Parathyroid adenoma (tissue), 2 donors: ENCODE measurements around the gene PRORP.

Experiments used
- H2AFZ ChIP-seq: fragments of 300-600 bp; sonication (generic); one replicate; pipeline ENCODE4 v1.7.0; 2017; ENCODE audit warnings: antibody characterized with exemption, mild to moderate bottlenecking
- H3K27ac ChIP-seq: fragments of 300-600 bp; sonication (generic); one replicate; pipeline ENCODE4 v1.7.0; 2017
- H3K27me3 ChIP-seq: fragments of 300-600 bp; sonication (generic); one replicate; pipeline ENCODE4 v1.7.0; 2017; ENCODE audit warnings: low read length; ENCODE audit not compliant: control insufficient read depth, insufficient read depth
- H3K36me3 ChIP-seq: fragments of 300-600 bp; sonication (generic); one replicate; pipeline ENCODE4 v1.7.0; 2017; ENCODE audit warnings: low read length; ENCODE audit not compliant: control insufficient read depth, insufficient read depth
- H3K4me1 ChIP-seq: fragments of 300-600 bp; sonication (generic); one replicate; pipeline ENCODE4 v1.7.0; 2017; ENCODE audit warnings: control low read depth
- H3K4me2 ChIP-seq: fragments of 300-600 bp; sonication (generic); one replicate; pipeline ENCODE4 v1.7.0; 2017; ENCODE audit warnings: low read length
- H3K4me3 ChIP-seq: fragments of 300-600 bp; sonication (generic); one replicate; pipeline ENCODE4 v1.7.0; 2017; ENCODE audit warnings: low read depth, low read length
- H3K79me2 ChIP-seq: fragments of 300-600 bp; sonication (generic); one replicate; pipeline ENCODE4 v1.7.0; 2017; ENCODE audit warnings: control low read depth
- H3K9ac ChIP-seq: fragments of 300-600 bp; sonication (generic); one replicate; pipeline ENCODE4 v1.7.0; 2017; ENCODE audit warnings: mild to moderate bottlenecking
- H3K9me3 ChIP-seq: fragments of 300-600 bp; sonication (generic); one replicate; pipeline ENCODE4 v1.7.0; 2017; ENCODE audit warnings: low read length; ENCODE audit not compliant: control insufficient read depth
- TF ChIP-seq, protein P1 (sequence below): fragments of 300-600 bp; sonication (generic); IDR thresholded peaks from one replicate; pipeline ENCODE4 v1.7.0; 2017; ENCODE audit warnings: antibody characterized with exemption, mild to moderate bottlenecking
- donor health status: primary hyperparathyroidism.

PRORP gene

DNA sequence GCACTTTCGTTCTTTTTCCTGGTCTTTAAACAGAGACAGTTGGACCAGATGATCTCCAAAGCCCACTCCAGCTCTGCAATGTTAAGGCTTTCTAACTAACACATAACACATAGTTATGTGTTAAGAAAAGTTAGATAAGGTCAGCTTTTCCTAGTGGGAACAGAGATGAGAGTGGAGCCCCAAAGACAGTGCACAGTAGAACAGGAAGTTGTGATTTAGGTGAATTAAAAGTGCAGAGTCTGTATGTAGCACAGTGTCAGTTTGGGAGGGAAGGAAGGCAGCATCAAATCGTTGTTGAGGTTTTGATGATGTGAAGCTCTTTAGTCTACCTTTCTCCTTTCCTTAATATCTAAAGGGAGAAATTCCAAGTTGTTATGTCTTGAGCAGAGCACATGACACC, 31.7 kb downstream of the PRORP start:
- no peak overlapping the region for H3K4me3 ChIP-seq
- no peaks in the 10 kb centered on the region for H3K36me3 ChIP-seq
- no peak overlapping the region for H3K27ac ChIP-seq
- H2AFZ ChIP-seq, result no peak overlapping the region
- H3K27me3 ChIP-seq, result no peaks in the 10 kb centered on the region
- TF ChIP-seq, protein P1, sequence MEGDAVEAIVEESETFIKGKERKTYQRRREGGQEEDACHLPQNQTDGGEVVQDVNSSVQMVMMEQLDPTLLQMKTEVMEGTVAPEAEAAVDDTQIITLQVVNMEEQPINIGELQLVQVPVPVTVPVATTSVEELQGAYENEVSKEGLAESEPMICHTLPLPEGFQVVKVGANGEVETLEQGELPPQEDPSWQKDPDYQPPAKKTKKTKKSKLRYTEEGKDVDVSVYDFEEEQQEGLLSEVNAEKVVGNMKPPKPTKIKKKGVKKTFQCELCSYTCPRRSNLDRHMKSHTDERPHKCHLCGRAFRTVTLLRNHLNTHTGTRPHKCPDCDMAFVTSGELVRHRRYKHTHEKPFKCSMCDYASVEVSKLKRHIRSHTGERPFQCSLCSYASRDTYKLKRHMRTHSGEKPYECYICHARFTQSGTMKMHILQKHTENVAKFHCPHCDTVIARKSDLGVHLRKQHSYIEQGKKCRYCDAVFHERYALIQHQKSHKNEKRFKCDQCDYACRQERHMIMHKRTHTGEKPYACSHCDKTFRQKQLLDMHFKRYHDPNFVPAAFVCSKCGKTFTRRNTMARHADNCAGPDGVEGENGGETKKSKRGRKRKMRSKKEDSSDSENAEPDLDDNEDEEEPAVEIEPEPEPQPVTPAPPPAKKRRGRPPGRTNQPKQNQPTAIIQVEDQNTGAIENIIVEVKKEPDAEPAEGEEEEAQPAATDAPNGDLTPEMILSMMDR, result no peak
- no peak overlapping the region for H3K9ac ChIP-seq
- H3K9me3 ChIP-seq, result no peaks in the 10 kb centered on the region
- H3K4me1 ChIP-seq, result no peaks in the 10 kb centered on the region
- no peak overlapping the region for H3K4me2 ChIP-seq
- H3K79me2 ChIP-seq, result peaks cover 4% of the 10 kb centered on the region

DNA sequence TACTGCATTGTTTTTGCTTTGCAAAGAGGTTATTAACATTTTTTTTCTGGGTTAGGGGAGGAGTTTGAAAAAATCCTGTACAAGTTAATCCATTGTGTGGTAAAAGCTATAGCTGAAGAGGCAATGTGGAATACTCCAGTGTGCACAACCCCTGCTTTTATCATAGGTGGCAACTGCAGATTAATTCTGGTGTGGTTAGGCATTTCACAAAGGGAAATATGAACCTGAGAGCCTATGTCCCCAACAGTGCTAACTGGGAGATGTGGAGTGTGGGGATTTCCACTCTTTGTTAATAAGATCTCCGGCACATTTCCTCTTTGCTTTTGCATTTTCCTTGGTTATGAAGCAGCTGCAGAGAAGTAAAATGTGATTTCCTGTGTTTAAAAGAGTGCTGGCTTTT, 33.6 kb downstream of the PRORP start:
- H3K4me3 ChIP-seq, result no peak overlapping the region
- H3K4me2 ChIP-seq, result no peak overlapping the region
- H3K27me3 ChIP-seq, result no peaks in the 10 kb centered on the region
- no peak overlapping the region for H3K27ac ChIP-seq
- H3K4me1 ChIP-seq, result no peaks in the 10 kb centered on the region
- no peak overlapping the region for H3K9ac ChIP-seq
- H3K36me3 ChIP-seq, result no peaks in the 10 kb centered on the region
- TF ChIP-seq, protein P1, result no peak
- no peak overlapping the region for H2AFZ ChIP-seq
- H3K79me2 ChIP-seq, result no peaks in the 10 kb centered on the region
- no peaks in the 10 kb centered on the region for H3K9me3 ChIP-seq

DNA sequence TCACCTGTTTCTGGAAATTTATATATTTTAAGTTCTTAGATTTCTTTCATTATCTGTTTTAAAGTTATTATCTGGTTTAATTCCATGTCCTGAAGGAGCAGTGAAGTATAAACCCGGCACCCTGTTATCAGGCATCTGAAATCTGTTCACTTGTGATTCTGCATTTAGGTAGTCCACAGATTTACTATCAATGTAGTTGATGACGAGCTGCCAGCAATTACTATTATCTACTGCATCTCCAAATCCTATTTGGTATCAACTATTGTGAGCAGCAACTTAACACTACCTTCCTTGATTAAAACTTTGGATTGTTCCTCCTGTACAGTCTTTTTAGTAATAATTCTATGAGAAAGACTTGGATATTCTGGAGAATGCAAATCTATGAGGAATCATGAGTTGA, 36.1 kb downstream of the PRORP start:
- Histone ChIP-seq H3K4me3 (no peak overlapping the region), H3K27me3 (no peaks in the 10 kb centered on the region), H3K36me3 (no peaks in the 10 kb centered on the region), H3K4me2 (no peak overlapping the region), H3K4me1 (no peaks in the 10 kb centered on the region), H2AFZ (no peak overlapping the region), H3K9me3 (no peaks in the 10 kb centered on the region), H3K79me2 (no peaks in the 10 kb centered on the region), H3K27ac (no peak overlapping the region), H3K9ac (no peak overlapping the region)
- TF ChIP-seq, protein P1, result no peak

DNA sequence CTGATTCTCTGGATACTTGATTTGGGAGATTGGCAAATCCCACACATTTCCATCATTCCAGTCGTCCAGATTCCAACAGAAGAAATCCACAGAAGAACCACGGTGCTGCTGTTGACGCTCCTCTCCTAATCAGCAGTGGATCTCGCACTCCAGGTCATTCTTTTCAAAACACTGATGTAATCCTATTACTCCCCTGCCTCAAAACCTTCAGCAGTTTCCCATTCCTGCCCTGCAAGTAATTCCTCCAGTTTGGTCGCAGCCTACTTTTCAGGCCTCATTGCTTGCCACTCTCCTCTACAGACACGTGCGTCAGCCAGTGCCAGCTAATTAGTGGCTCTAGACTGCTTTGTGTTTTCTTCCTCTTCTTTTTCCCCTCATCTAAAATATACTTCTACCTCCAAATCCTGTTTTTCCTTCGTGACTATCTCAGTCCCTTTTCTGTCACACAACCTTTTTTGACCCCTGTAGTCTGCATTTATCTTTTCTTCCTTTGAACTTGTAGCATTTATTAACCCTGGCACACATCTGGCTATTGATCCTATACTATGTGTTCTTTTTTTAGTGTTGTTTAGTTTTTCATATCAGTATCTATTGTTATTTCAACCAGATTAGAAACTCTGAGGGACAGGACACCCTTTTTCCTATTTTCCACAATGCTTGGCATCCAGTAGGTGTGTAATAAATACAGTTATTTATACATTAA, 36.8 kb downstream of the PRORP start:
- no peaks in the 10 kb centered on the region for H3K36me3 ChIP-seq
- no peaks in the 10 kb centered on the region for H3K4me1 ChIP-seq
- no peak overlapping the region for H2AFZ ChIP-seq
- no peak overlapping the region for H3K9ac ChIP-seq
- H3K4me3 ChIP-seq, result no peak overlapping the region
- TF ChIP-seq, protein P1, result no peak
- no peaks in the 10 kb centered on the region for H3K9me3 ChIP-seq
- no peaks in the 10 kb centered on the region for H3K79me2 ChIP-seq
- no peaks in the 10 kb centered on the region for H3K27me3 ChIP-seq
- H3K27ac ChIP-seq, result no peak overlapping the region
- no peak overlapping the region for H3K4me2 ChIP-seq
